Trophoblast cell (in vitro differentiated cells and primary cell): Measurements from ENCODE around the gene AHNAK.

Source experiments
- DNase-seq, 2 donors: peaks; one replicate each; pipeline ENCODE4 v3.0.0-alpha.2; 2016
- H2AFZ ChIP-seq: 2 replicates; pipeline ENCODE4 v1.6.1; 2013; ENCODE audit warnings: low read length, moderate library complexity, mild to moderate bottlenecking; ENCODE audit not compliant: insufficient read depth, poor library complexity
- H2AK5ac ChIP-seq: 2 replicates; pipeline ENCODE4 v1.6.1; 2013; ENCODE audit warnings: mild to moderate bottlenecking, low read length
- H2BK120ac ChIP-seq: 2 replicates; pipeline ENCODE4 v1.6.1; 2013; ENCODE audit warnings: low read length, mild to moderate bottlenecking, moderate library complexity; ENCODE audit not compliant: insufficient read depth, poor library complexity
- H2BK12ac ChIP-seq: 2 replicates; pipeline ENCODE4 v1.6.1; 2013; ENCODE audit warnings: mild to moderate bottlenecking, low read length, moderate library complexity
- H2BK5ac ChIP-seq: 2 replicates; pipeline ENCODE4 v1.6.1; 2013; ENCODE audit warnings: low read length, low read depth, moderate library complexity, mild to moderate bottlenecking; ENCODE audit not compliant: poor library complexity
- H3K14ac ChIP-seq: 2 replicates; pipeline ENCODE4 v1.6.1; 2013; ENCODE audit warnings: mild to moderate bottlenecking, low read length
- H3K18ac ChIP-seq: 2 replicates; pipeline ENCODE4 v1.6.1; 2013; ENCODE audit warnings: mild to moderate bottlenecking, low read length
- H3K23ac ChIP-seq: 2 replicates; pipeline ENCODE4 v1.6.1; 2013; ENCODE audit warnings: low read length
- H3K27ac ChIP-seq: 2 replicates; pipeline ENCODE4 v1.5.1; 2013; ENCODE audit warnings: low read depth, mild to moderate bottlenecking, inconsistent platforms, low read length, moderate library complexity
- H3K27me3 ChIP-seq: 2 replicates; pipeline ENCODE4 v1.6.1; 2013; ENCODE audit warnings: inconsistent platforms, mild to moderate bottlenecking, low read length, moderate library complexity; ENCODE audit not compliant: insufficient read depth
- H3K36me3 ChIP-seq, 2 experiments: 1 replicate in 1 of 2; 2 replicates in 1 of 2; pipeline ENCODE4 v1.6.1; 2013; ENCODE audit warnings: low read length in 2 of 2, mild to moderate bottlenecking in 2 of 2, moderate library complexity in 1 of 2; ENCODE audit not compliant: insufficient read depth in 2 of 2, control insufficient read depth in 1 of 2
- H3K4ac ChIP-seq: 2 replicates; pipeline ENCODE4 v1.6.1; 2013; ENCODE audit warnings: low read depth, mild to moderate bottlenecking, low read length, moderate library complexity
- H3K4me1 ChIP-seq, 2 experiments: 1 replicate in 1 of 2; 2 replicates in 1 of 2; pipeline ENCODE4 v1.6.1; 2013; ENCODE audit warnings: low read length in 2 of 2, mild to moderate bottlenecking in 2 of 2, moderate library complexity in 1 of 2; ENCODE audit not compliant: insufficient read depth in 2 of 2, control insufficient read depth in 1 of 2
- H3K4me2 ChIP-seq: 2 replicates; pipeline ENCODE4 v1.6.1; 2013; ENCODE audit warnings: inconsistent platforms, mild to moderate bottlenecking, low read length, moderate library complexity
- H3K4me3 ChIP-seq: 2 replicates; pipeline ENCODE4 v1.5.1; 2013; ENCODE audit warnings: mild to moderate bottlenecking, low read depth, low read length, inconsistent platforms
- H3K79me1 ChIP-seq: one replicate; pipeline ENCODE4 v1.6.1; 2013; ENCODE audit warnings: low read length
- H3K79me2 ChIP-seq: 2 replicates; pipeline ENCODE4 v1.6.1; 2013; ENCODE audit warnings: low read length, mild to moderate bottlenecking; ENCODE audit not compliant: control insufficient read depth, insufficient read depth, poor library complexity
- H3K9ac ChIP-seq: 2 replicates; pipeline ENCODE4 v1.6.1; 2013; ENCODE audit warnings: mild to moderate bottlenecking, low read length
- H3K9me3 ChIP-seq: 2 replicates; pipeline ENCODE4 v1.6.1; 2013; ENCODE audit warnings: low read depth, mild to moderate bottlenecking, control low read depth, inconsistent platforms, low read length; ENCODE audit not compliant: insufficient read depth
- H4K12ac ChIP-seq: 2 replicates; pipeline ENCODE4 v1.6.1; 2013; ENCODE audit warnings: low read depth, mild to moderate bottlenecking, low read length, moderate library complexity
- H4K8ac ChIP-seq: 2 replicates; pipeline ENCODE4 v1.6.1; 2013; ENCODE audit warnings: low read depth, mild to moderate bottlenecking, low read length, moderate library complexity
- H4K91ac ChIP-seq: one replicate; pipeline ENCODE4 v1.6.1; 2013; ENCODE audit warnings: low read depth, mild to moderate bottlenecking, low read length, moderate library complexity
- WGBS: extraction: QIAGEN DNeasy Blood & Tissue Kit; methylation state at CpG from one replicate; pipeline ENCODE4 v1.1.7; 2013; ENCODE audit warnings: missing lambda C conversion rate; ENCODE audit not compliant: insufficient read length, insufficient coverage; ENCODE audit errors: extremely low coverage; 5-methylcytosine and 5-hydroxymethylcytosine counted together

AHNAK gene

DNA sequence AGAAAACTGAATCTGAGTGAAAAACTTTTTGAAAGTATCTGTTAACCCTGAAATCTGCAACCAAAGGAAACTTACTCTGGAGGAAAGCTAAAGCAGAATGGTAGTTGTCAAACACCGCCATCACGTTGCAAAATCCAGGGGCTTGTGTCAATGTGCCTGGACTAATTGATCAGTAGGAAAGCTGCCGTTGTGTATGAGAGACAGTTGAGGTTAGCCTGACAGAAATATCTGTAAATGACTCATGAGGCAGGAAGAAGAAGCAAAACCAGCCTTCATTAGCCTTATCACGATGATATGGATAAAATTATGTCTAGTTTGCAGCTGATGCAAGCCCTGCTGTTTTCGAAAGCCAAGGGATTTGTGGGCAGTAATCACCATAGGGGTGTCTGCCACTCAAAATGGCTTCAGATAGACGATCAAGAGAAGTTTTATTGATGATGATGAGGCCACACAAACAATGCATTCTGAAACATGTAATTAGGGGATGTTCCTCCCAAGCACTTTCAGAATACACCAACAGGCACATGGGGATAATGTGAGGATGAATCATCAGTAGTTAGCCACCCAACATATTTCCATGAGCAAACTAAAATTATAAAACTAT lies 118.9 kb downstream of the AHNAK start:
- Histone ChIP-seq H3K9me3 (no peaks in the 10 kb centered on the region), H2AK5ac (no peak overlapping the region), H3K18ac (no peak overlapping the region), H3K4me2 (peak overlapping the region; percentile 18), H3K27me3 (no peaks in the 10 kb centered on the region), H2AFZ (no peak overlapping the region), H3K23ac (no peak overlapping the region), H3K4ac (no peak overlapping the region), H3K4me1 (peaks cover 29 to 30% of the 10 kb centered on the region in 2 experiments), H4K8ac (no peak overlapping the region), H3K27ac (peak overlapping the region; percentile 98), H2BK120ac (peak overlapping the region; percentile 79), H2BK5ac (peak overlapping the region; percentile 80), H3K9ac (no peak overlapping the region), H3K14ac (peak overlapping the region; percentile 19), H3K79me1 (peaks cover 53% of the 10 kb centered on the region), H4K12ac (no peak overlapping the region), H4K91ac (peak overlapping the region; percentile 97), H2BK12ac (peak overlapping the region; percentile 26), H3K79me2 (peaks cover 3% of the 10 kb centered on the region), H3K4me3 (no peak overlapping the region), H3K36me3 (no peaks in the 10 kb centered on the region)
- peak; percentile 37 to 52 for DNase-seq
- WGBS: no CpG with 5 or more reads among the region's 6 CpGs

DNA sequence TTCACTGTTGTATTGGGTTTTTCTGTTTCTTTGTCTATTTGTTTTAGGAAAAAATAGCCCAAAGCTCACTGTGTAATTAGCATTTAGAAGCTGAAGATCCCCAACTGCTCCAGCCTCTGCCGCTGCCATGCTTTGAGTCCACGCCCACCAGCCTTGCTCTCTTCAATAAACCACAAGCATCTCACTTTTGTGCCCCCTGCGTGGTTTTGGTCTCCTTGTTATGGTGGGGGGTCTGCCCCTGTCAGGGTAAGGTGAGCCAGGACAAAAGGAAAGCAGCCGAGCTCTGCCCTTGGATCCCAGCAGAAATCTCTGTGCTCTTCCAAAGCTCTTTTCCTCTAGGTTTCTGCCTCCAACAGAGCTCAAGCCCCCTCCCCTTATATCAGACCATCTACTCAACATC lies 123.6 kb downstream of the AHNAK start:
- no peaks in the 10 kb centered on the region for H3K27me3 ChIP-seq
- peak overlapping the region; percentile 3 for H3K27ac ChIP-seq
- no peak overlapping the region for H2AFZ ChIP-seq
- H3K79me2 ChIP-seq: no peaks in the 10 kb centered on the region
- H2AK5ac ChIP-seq: peak overlapping the region; percentile 73
- no peak for DNase-seq
- peak overlapping the region; percentile 70 for H4K91ac ChIP-seq
- no CpG with 5 or more reads among the region's 4 CpGs for WGBS
- peak overlapping the region; percentile 49 for H3K14ac ChIP-seq
- peak overlapping the region; percentile 75 for H2BK12ac ChIP-seq
- H3K18ac ChIP-seq: no peak overlapping the region
- H3K9ac ChIP-seq: no peak overlapping the region
- H3K4me3 ChIP-seq: no peak overlapping the region
- peaks cover 29% of the 10 kb centered on the region for H3K79me1 ChIP-seq
- H3K23ac ChIP-seq: no peak overlapping the region
- no peak overlapping the region for H4K12ac ChIP-seq
- peak overlapping the region; percentile 45 for H2BK5ac ChIP-seq
- no peak overlapping the region for H3K4me2 ChIP-seq
- H3K36me3 ChIP-seq: no peaks in the 10 kb centered on the region
- no peak overlapping the region for H3K4ac ChIP-seq
- peaks cover 21% of the 10 kb centered on the region in 2 experiments for H3K4me1 ChIP-seq
- H3K9me3 ChIP-seq: no peaks in the 10 kb centered on the region
- peak overlapping the region; percentile 6 for H2BK120ac ChIP-seq
- no peak overlapping the region for H4K8ac ChIP-seq

DNA sequence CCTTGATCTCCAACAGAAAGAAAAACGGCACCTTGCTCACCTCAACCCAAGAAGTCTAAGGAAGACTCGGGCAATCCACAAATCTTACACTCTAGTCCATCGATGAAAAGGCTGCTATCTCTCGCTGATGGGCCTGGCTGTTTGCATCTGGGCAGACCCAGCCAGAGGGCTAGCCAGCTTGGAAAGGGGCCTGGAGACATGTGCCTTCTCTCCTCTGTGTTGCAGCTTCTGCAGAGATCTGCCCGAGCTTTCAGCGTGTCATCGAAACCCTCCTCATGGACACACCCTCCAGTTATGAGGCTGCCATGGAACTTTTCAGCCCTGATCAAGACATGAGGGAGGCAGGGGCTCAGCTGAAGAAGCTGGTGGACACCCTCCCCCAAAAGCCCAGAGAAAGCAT lies 124.6 kb downstream of the AHNAK start:
- H3K79me2 ChIP-seq: no peaks in the 10 kb centered on the region
- peak overlapping the region; percentile 13 for H2BK12ac ChIP-seq
- H3K4me2 ChIP-seq: no peak overlapping the region
- peak overlapping the region; percentile 41 for H3K18ac ChIP-seq
- peaks cover 12 to 13% of the 10 kb centered on the region in 2 experiments for H3K4me1 ChIP-seq
- no peak overlapping the region for H2BK5ac ChIP-seq
- H4K91ac ChIP-seq: peak overlapping the region; percentile 57
- H3K27me3 ChIP-seq: no peaks in the 10 kb centered on the region
- peak overlapping the region; percentile 28 for H3K14ac ChIP-seq
- no peak overlapping the region for H3K27ac ChIP-seq
- H3K79me1 ChIP-seq: peaks cover 22% of the 10 kb centered on the region
- H3K9me3 ChIP-seq: no peaks in the 10 kb centered on the region
- H2BK120ac ChIP-seq: no peak overlapping the region
- H3K23ac ChIP-seq: no peak overlapping the region
- H3K9ac ChIP-seq: no peak overlapping the region
- no peak overlapping the region for H3K4ac ChIP-seq
- H4K12ac ChIP-seq: no peak overlapping the region
- no peak for DNase-seq
- H3K4me3 ChIP-seq: no peak overlapping the region
- H2AFZ ChIP-seq: no peak overlapping the region
- no CpG with 5 or more reads among the region's 7 CpGs for WGBS
- no peak overlapping the region for H4K8ac ChIP-seq
- H3K36me3 ChIP-seq: no peaks in the 10 kb centered on the region
- peak overlapping the region; percentile 81 for H2AK5ac ChIP-seq

DNA sequence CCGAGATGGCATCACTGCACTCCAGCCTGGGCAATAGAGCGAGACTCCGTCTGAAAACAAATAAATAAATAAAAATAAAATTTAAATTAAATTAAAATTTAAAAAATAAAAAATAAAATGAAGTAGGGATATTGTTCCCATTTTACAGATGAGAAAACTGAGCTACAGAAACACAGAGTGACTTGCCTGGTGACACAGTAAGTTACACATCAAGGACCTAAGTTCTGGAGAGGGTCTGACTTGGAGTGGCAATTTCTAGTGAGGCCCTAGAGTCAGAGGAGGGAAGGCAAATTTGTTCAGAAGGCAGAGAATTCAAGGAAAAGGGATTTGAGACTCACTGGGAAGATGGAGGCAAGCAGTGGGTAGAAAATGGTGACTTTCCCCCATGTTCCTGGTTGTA lies 125.7 kb downstream of the AHNAK start:
- H4K8ac ChIP-seq: no peak overlapping the region

More for the DNA sequence above, 125.7 kb downstream of the AHNAK start:
- H3K9ac ChIP-seq: no peak overlapping the region
- H3K27ac ChIP-seq: no peak overlapping the region
- peaks cover 11 to 13% of the 10 kb centered on the region in 2 experiments for H3K4me1 ChIP-seq
- H2BK5ac ChIP-seq: no peak overlapping the region
- no peak overlapping the region for H3K4me2 ChIP-seq
- no peak for DNase-seq
- H3K36me3 ChIP-seq: no peaks in the 10 kb centered on the region
- H2BK12ac ChIP-seq: peak overlapping the region; percentile 1
- no peak overlapping the region for H2AK5ac ChIP-seq
- H2AFZ ChIP-seq: no peak overlapping the region
- H3K4ac ChIP-seq: no peak overlapping the region
- H3K23ac ChIP-seq: no peak overlapping the region
- no peak overlapping the region for H3K4me3 ChIP-seq
- no peak overlapping the region for H4K91ac ChIP-seq
- peaks cover 14% of the 10 kb centered on the region for H3K79me1 ChIP-seq
- H3K27me3 ChIP-seq: no peaks in the 10 kb centered on the region
- no peaks in the 10 kb centered on the region for H3K79me2 ChIP-seq
- no CpG with 5 or more reads among the region's 3 CpGs for WGBS
- no peak overlapping the region for H2BK120ac ChIP-seq
- H3K14ac ChIP-seq: no peak overlapping the region
- H3K18ac ChIP-seq: no peak overlapping the region
- no peak overlapping the region for H4K12ac ChIP-seq
- H3K9me3 ChIP-seq: no peaks in the 10 kb centered on the region
